MM.1S (cell line): ENCODE measurements around the gene TSPAN4.
A peak's percentile ranks its signal among the peaks of the same experiment; 100 is the strongest.

ENCODE experiments used
- DNase-seq: peaks from one replicate; pipeline ENCODE4 v3.0.0-alpha.2; 2015
- H2AFZ ChIP-seq: fragments of 300-600 bp; sonication (generic); 2 replicates; pipeline ENCODE4 v1.6.0; 2016; ENCODE audit warnings: antibody characterized with exemption, low read length
- H3F3A ChIP-seq: fragments of 300-600 bp; sonication (generic); 2 replicates; pipeline ENCODE4 v1.6.1; 2016; ENCODE audit warnings: mild to moderate bottlenecking, antibody characterized with exemption, low read length, moderate library complexity, mixed read lengths; ENCODE audit not compliant: insufficient read depth
- H3K27ac ChIP-seq: fragments of 300-600 bp; sonication (generic); 2 replicates; pipeline ENCODE4 v1.5.1; 2016; ENCODE audit warnings: mild to moderate bottlenecking, low read length
- H3K27me3 ChIP-seq: fragments of 300-600 bp; sonication (generic); replicated peaks from 2 replicates; pipeline ENCODE4 v1.6.0; 2016; ENCODE audit warnings: low read length; ENCODE audit not compliant: insufficient read depth
- H3K36me3 ChIP-seq: fragments of 300-600 bp; sonication (generic); replicated peaks from 2 replicates; pipeline ENCODE4 v1.6.1; 2016; ENCODE audit warnings: mild to moderate bottlenecking, low read length, mixed read lengths; ENCODE audit not compliant: insufficient read depth
- H3K4me1 ChIP-seq: fragments of 300-600 bp; sonication (generic); 2 replicates; pipeline ENCODE4 v1.6.1; 2016; ENCODE audit warnings: low read length, mixed read lengths
- H3K4me2 ChIP-seq: fragments of 300-600 bp; sonication (generic); 2 replicates; pipeline ENCODE4 v1.6.0; 2016; ENCODE audit warnings: low read depth, low read length
- H3K4me3 ChIP-seq: fragments of 300-600 bp; sonication (generic); 2 replicates; pipeline ENCODE4 v1.5.1; 2016; ENCODE audit warnings: low read length, mixed read lengths
- H3K79me2 ChIP-seq: fragments of 300-600 bp; sonication (generic); 2 replicates; pipeline ENCODE4 v1.6.1; 2016; ENCODE audit warnings: mixed run types, low read length, mixed read lengths
- H3K9ac ChIP-seq: fragments of 300-600 bp; sonication (generic); 2 replicates; pipeline ENCODE4 v1.6.1; 2016; ENCODE audit warnings: low read length, mixed read lengths
- H3K9me2 ChIP-seq: fragments of 300-600 bp; sonication (generic); replicated peaks from 2 replicates; pipeline ENCODE4 v1.6.1; 2016; ENCODE audit warnings: mild to moderate bottlenecking, low read length, mixed read lengths; ENCODE audit not compliant: insufficient read depth
- H3K9me3 ChIP-seq: fragments of 300-600 bp; sonication (generic); replicated peaks from 2 replicates; pipeline ENCODE4 v1.6.1; 2016; ENCODE audit warnings: mild to moderate bottlenecking, low read length, mixed read lengths; ENCODE audit not compliant: insufficient read depth
- H4K20me1 ChIP-seq: fragments of 300-600 bp; sonication (generic); 2 replicates; pipeline ENCODE4 v1.6.1; 2016; ENCODE audit warnings: mild to moderate bottlenecking, low read length, moderate library complexity, mixed read lengths; ENCODE audit not compliant: insufficient read depth
- EZH2 ChIP-seq: fragments of 300-600 bp; sonication (generic); optimal IDR thresholded peaks from 2 replicates; pipeline ENCODE3; 2017; ENCODE audit warnings: low read depth, mild to moderate bottlenecking, antibody characterized with exemption, low read length, mixed read lengths
- EZH2phosphoT487 ChIP-seq: fragments of 300-600 bp; sonication (generic); IDR thresholded peaks from 2 replicates; pipeline ENCODE4 v1.6.1; 2018; ENCODE audit warnings: antibody characterized with exemption, low read length
- TF ChIP-seq, protein P1 (sequence below): fragments of 300-600 bp; sonication (generic); IDR thresholded peaks from 2 replicates; pipeline ENCODE4 v1.5.1; 2016; ENCODE audit warnings: antibody characterized with exemption, low read length, mixed read lengths

Gene TSPAN4

DNA sequence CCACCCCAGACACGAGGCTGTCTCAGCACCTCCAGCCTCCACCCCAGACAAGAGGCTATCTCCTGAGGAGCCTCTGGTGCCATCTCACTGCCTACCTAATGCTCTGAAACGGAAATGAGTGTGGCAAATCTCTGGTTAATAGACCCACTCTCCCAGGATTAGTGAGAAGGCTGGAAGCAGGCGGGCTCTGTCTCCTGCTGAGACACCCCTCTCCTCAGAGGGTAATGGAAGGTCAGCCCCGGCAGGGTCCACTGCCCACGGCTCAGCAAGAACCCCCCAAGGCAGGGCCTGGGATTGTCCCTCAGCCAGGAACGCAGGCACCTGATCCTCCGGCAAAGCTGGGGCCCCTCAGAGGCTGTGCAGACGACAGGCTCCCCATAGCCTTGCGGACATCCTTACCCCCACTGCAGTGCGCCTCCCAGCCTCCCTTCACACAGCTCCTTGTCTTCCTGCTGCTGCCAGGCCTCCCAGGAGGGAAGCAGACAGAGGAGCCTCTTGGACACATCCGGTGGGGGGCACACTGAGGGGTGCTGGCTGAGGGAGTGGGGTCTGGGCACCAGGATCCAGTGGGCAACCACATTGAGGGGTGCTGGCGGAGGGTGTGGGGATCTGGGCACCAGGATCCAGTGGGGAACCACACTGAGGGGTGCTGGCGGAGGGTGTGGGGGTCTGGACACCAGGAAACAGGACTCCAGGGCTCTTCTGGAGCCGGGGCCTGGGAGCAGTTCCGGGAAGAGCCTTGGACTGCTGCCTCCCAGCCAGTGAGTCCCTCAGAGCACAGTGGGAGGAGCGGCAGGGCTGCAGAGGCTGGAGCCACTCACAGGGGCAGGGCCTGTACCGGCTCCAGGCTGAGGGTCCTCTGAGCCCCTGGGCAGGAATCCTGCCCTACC is 54.8 kb downstream of the TSPAN4 start:
- H3K9me3 ChIP-seq, result no peaks in the 10 kb centered on the region
- no peaks in the 10 kb centered on the region for H3K9me2 ChIP-seq
- TF ChIP-seq EZH2phosphoT487, result no peak
- TF ChIP-seq, protein P1, sequence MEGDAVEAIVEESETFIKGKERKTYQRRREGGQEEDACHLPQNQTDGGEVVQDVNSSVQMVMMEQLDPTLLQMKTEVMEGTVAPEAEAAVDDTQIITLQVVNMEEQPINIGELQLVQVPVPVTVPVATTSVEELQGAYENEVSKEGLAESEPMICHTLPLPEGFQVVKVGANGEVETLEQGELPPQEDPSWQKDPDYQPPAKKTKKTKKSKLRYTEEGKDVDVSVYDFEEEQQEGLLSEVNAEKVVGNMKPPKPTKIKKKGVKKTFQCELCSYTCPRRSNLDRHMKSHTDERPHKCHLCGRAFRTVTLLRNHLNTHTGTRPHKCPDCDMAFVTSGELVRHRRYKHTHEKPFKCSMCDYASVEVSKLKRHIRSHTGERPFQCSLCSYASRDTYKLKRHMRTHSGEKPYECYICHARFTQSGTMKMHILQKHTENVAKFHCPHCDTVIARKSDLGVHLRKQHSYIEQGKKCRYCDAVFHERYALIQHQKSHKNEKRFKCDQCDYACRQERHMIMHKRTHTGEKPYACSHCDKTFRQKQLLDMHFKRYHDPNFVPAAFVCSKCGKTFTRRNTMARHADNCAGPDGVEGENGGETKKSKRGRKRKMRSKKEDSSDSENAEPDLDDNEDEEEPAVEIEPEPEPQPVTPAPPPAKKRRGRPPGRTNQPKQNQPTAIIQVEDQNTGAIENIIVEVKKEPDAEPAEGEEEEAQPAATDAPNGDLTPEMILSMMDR, result no peak
- no peak for TF ChIP-seq EZH2
- no peak overlapping the region for H3K4me3 ChIP-seq
- no peak overlapping the region for H3K9ac ChIP-seq
- no peaks in the 10 kb centered on the region for H3K79me2 ChIP-seq
- H3F3A ChIP-seq, result no peaks in the 10 kb centered on the region
- DNase-seq, result no peak
- no peaks in the 10 kb centered on the region for H3K36me3 ChIP-seq
- H3K27me3 ChIP-seq, result no peaks in the 10 kb centered on the region
- H2AFZ ChIP-seq, result no peak overlapping the region
- H3K4me1 ChIP-seq, result no peaks in the 10 kb centered on the region
- no peak overlapping the region for H3K4me2 ChIP-seq
- H4K20me1 ChIP-seq, result no peaks in the 10 kb centered on the region
- no peak overlapping the region for H3K27ac ChIP-seq

DNA sequence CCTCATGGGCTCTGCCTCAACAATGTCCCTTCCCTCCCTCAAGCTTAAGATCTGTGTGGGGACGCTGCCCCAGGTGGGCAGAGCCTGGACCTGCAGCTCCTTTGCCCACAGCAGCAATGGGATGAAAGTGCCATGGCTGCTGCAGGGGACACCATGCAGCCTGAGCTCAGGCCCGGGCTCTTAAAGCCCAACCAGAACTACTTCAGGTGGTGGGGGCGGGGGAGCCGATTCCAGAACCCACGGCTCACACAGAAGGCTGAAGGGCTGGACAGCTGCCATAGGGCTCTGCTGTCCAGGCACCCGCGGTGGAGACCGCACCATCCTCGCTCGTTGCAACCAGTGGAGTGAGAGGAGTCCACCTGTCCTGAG is 55.5 kb downstream of the TSPAN4 start:
- Histone ChIP-seq H3K9ac (no peak overlapping the region), H3K4me2 (no peak overlapping the region), H3K79me2 (no peaks in the 10 kb centered on the region), H3K36me3 (no peaks in the 10 kb centered on the region), H3K27ac (no peak overlapping the region), H2AFZ (no peak overlapping the region), H3K9me2 (no peaks in the 10 kb centered on the region), H3K27me3 (no peaks in the 10 kb centered on the region), H3K4me1 (no peaks in the 10 kb centered on the region), H3F3A (no peaks in the 10 kb centered on the region), H3K4me3 (no peak overlapping the region), H3K9me3 (no peaks in the 10 kb centered on the region), H4K20me1 (no peaks in the 10 kb centered on the region)
- TF ChIP-seq, protein P1, result peak; percentile 14; the same call in 1 of the 2 replicates
- no peak for TF ChIP-seq EZH2
- DNase-seq, result no peak

GRCh38 chr11:898540-899190 is 56.0 kb downstream of the TSPAN4 start:
- Histone ChIP-seq H3K79me2 (no peaks in the 10 kb centered on the region), H3K27ac (no peak overlapping the region), H3F3A (no peaks in the 10 kb centered on the region), H2AFZ (no peak overlapping the region), H3K4me2 (no peak overlapping the region), H4K20me1 (no peaks in the 10 kb centered on the region), H3K4me1 (no peaks in the 10 kb centered on the region), H3K27me3 (no peaks in the 10 kb centered on the region), H3K9me2 (no peaks in the 10 kb centered on the region), H3K36me3 (no peaks in the 10 kb centered on the region), H3K9me3 (no peaks in the 10 kb centered on the region), H3K9ac (no peak overlapping the region), H3K4me3 (no peak overlapping the region)
- TF ChIP-seq EZH2phosphoT487 (no peak), EZH2 (no peak)
- TF ChIP-seq, protein P1, result no peak
- DNase-seq, result no peak
